ENCODE data around the gene NDUFV1. TPM values are rescaled to one million over a fixed set of nuclear protein-coding genes. Genes with fewer than 3 reads are reported as not detected.

NDUFV1 gene
- polyA plus RNA-seq, 2 of the 4 experiments (the other 2 are of a cell fraction), result 95.1 to 163 TPM

GRCh38 chr11:67584205-67584880 is 22.4 kb upstream of the NDUFV1 start:
- ATAC-seq (peak; percentile 43 to 44), DNase-seq (ENCODE audit: low read depth in 1 of 2, low spot score in 1 of 2) (no peak), FAIRE-seq (no peak)
- H3K9me3 ChIP-seq, result no peaks in the 10 kb centered on the region
- H3K4me2 ChIP-seq, result peak overlapping the region; percentile 98
- peak; percentile 68 for TF ChIP-seq E2F6 (IDR thresholded peaks at IDR 0.05; ENCODE audit: borderline replicate concordance, low read depth)
- TF ChIP-seq FOSB (CRISPR knock-in tag; IDR thresholded peaks at IDR 0.05), result no peak
- ChIA-PET CTCF (interaction anchor here (0.7 to 5.7 kb wide), 18 partner anchors 8 to 233 kb away, joined by 3 to 65 read pairs (median 4); no protein-coding TSS in a partner anchor), POLR2A (interaction anchor here (1.0 to 2.1 kb wide), 8 partner anchors 8 to 182 kb away, joined by 3 to 6 read pairs (median 4); partner anchors contain the start of genes NUDT8, PITPNM1 and PPP1CA)
- peak overlapping the region; percentile 97 to 99 for H3K27ac ChIP-seq
- peak overlapping the region; percentile 92 for H3K4me3 ChIP-seq
- 16% methylated on average over 19 of the region's 33 CpGs for WGBS (ENCODE audit: missing lambda C conversion rate)
- peaks cover 50% of the 10 kb centered on the region for H3K4me1 ChIP-seq

- ATAC-seq (peak in 1 of 2 experiments; percentile 3; a peak in 2 of 6 replicates), DNase-seq (ENCODE audit: low read depth in 1 of 2, low spot score in 1 of 2) (no peak), FAIRE-seq (no peak)
- peak overlapping the region; percentile 97 to 99 for H3K27ac ChIP-seq
- H3K4me3 ChIP-seq, result peak overlapping the region; percentile 92
- H3K4me1 ChIP-seq, result peaks cover 42% of the 10 kb centered on the region
- H3K4me2 ChIP-seq, result peak overlapping the region; percentile 98
- CTCF ChIA-PET, result interaction anchor here (0.6 to 5.7 kb wide), 9 partner anchors 12 to 596 kb away, joined by 3 to 65 read pairs (median 5); partner anchors contain the start of gene NUDT8
- POLR2A ChIA-PET, result interaction anchor here (2.1 kb wide), 1 partner anchor 7 kb away, joined by 6 read pairs; no protein-coding TSS in a partner anchor
- WGBS (ENCODE audit: missing lambda C conversion rate), result 90% methylated on average over 21 of the region's 21 CpGs
- H3K9me3 ChIP-seq, result no peaks in the 10 kb centered on the region
- TF ChIP-seq MAZ (IDR thresholded peaks at IDR 0.05; ENCODE audit: borderline replicate concordance, low read depth, low read length), result no peak
- TF ChIP-seq POLR2A (IDR thresholded peaks at IDR 0.05; ENCODE audit: low read length), result no peak
- no peak for TF ChIP-seq HOXB13 (CRISPR knock-in tag; IDR thresholded peaks at IDR 0.05; ENCODE audit: low read depth)
- no peak for TF ChIP-seq CEBPB (IDR thresholded peaks at IDR 0.05)
- TF ChIP-seq JUN (IDR thresholded peaks at IDR 0.05), result no peak
- TF ChIP-seq USF2 (IDR thresholded peaks at IDR 0.05), result no peak
- no peak for TF ChIP-seq FOSB (CRISPR knock-in tag; IDR thresholded peaks at IDR 0.05)
- no peak for TF ChIP-seq ATOH8 (CRISPR knock-in tag; IDR thresholded peaks at IDR 0.05; ENCODE audit: low read depth)
- TF ChIP-seq FOXS1 (CRISPR knock-in tag; IDR thresholded peaks at IDR 0.05), result no peak
- no peak for TF ChIP-seq SMC3 (IDR thresholded peaks at IDR 0.05)
- TF ChIP-seq CHD2 (IDR thresholded peaks at IDR 0.05; ENCODE audit: low read length, partially characterized antibody), result no peak
- TF ChIP-seq HMGXB4 (CRISPR knock-in tag; IDR thresholded peaks at IDR 0.05; ENCODE audit: borderline replicate concordance), result no peak
- TF ChIP-seq EHF (CRISPR knock-in tag; IDR thresholded peaks at IDR 0.05), result no peak
- TF ChIP-seq HOXB5 (CRISPR knock-in tag; IDR thresholded peaks at IDR 0.05), result no peak
Observed at GRCh38 chr11:67584881-67585873, 21.6 kb upstream of the NDUFV1 start.
